Nephron (organoid): Measurements from ENCODE around the gene PKN3.

Experiments
- H3K27ac Mint-ChIP-seq, 3 experiments: 2 replicates each; pipeline ENCODE4 v1.8.0; 2020; ENCODE audit warnings: mixed read lengths in 3 of 3, mild to moderate bottlenecking in 2 of 3, moderate library complexity in 1 of 3
- H3K27me3 Mint-ChIP-seq: 2 replicates; pipeline ENCODE4 v1.8.0; 2021; ENCODE audit warnings: low read depth, mild to moderate bottlenecking, moderate library complexity, mixed read lengths
- H3K36me3 Mint-ChIP-seq: 2 replicates; pipeline ENCODE4 v1.8.0; 2020; ENCODE audit warnings: low read depth, mixed read lengths
- H3K4me1 Mint-ChIP-seq: 2 replicates; pipeline ENCODE4 v1.8.0; 2020; ENCODE audit warnings: mixed read lengths
- H3K4me3 Mint-ChIP-seq, 3 experiments: 2 replicates each; pipeline ENCODE4 v1.8.0; 2020; ENCODE audit warnings: mild to moderate bottlenecking in 3 of 3, mixed read lengths in 3 of 3, moderate library complexity in 2 of 3
- H3K9me3 Mint-ChIP-seq: 2 replicates; pipeline ENCODE4 v1.8.0; 2020; ENCODE audit warnings: mixed read lengths
- CTCF ChIP-seq, 3 experiments: fragments of 200-600 bp; sonication (generic); IDR thresholded peaks; one replicate each; pipeline ENCODE4 v1.5.0; 2021; ENCODE audit warnings: antibody characterized with exemption in 3 of 3; ENCODE audit not compliant: unreplicated experiment in 3 of 3

Gene PKN3

DNA sequence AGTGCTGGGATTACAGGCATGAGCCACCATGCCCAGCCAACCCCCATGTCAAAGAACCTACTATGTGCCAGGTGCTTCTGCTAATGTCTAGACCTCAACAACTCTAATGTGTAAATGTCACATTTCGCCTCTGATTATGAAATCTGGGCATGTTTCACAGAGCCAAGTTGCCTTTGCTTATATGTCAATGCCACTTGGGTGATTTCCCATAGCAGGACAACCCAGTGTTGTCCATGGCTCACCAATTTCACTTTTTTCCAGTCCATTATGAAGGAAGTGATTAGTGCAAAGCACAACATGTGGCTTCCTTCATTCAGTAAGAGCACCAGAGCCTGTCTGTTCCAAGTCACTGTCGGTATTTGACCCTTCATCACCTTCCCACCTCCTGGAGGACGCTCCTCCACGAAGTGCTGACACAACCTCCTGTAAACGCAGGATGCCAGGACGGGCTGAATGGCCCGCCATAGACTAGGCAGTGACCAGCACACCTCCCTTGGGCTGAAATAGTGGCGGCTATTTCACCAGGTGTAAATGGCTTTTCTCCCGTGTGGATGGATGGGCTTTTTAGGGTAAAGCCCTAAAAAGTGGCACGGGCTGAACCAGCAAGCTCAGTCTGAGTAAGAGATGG, 962 bp upstream of the PKN3 start:
- peaks cover 11% of the 10 kb centered on the region for H3K36me3 Mint-ChIP-seq
- peak overlapping the region in 2 of 3 experiments; percentile 54 to 57 for H3K27ac Mint-ChIP-seq

GRCh38 chr9:128702949-128703615, 779 bp downstream of the PKN3 start:
- Mint-ChIP-seq H3K4me3 (peak overlapping the region; percentile 77 to 83 (median 81)), H3K27ac (no peak overlapping the region), H3K9me3 (no peaks in the 10 kb centered on the region), H3K27me3 (no peaks in the 10 kb centered on the region), H3K4me1 (peaks cover 5% of the 10 kb centered on the region), H3K36me3 (no peaks in the 10 kb centered on the region)
- no peak for TF ChIP-seq CTCF (IDR thresholded peaks at IDR 0.05; ENCODE audit: unreplicated experiment in 3 of 3)

More for the DNA sequence above, 962 bp upstream of the PKN3 start:
- Mint-ChIP-seq H3K4me3 (peak overlapping the region; percentile 68 to 83 (median 71)), H3K27me3 (no peaks in the 10 kb centered on the region), H3K4me1 (peaks cover 5% of the 10 kb centered on the region), H3K9me3 (no peaks in the 10 kb centered on the region)
- no peak for TF ChIP-seq CTCF (IDR thresholded peaks at IDR 0.05; ENCODE audit: unreplicated experiment in 3 of 3)

DNA sequence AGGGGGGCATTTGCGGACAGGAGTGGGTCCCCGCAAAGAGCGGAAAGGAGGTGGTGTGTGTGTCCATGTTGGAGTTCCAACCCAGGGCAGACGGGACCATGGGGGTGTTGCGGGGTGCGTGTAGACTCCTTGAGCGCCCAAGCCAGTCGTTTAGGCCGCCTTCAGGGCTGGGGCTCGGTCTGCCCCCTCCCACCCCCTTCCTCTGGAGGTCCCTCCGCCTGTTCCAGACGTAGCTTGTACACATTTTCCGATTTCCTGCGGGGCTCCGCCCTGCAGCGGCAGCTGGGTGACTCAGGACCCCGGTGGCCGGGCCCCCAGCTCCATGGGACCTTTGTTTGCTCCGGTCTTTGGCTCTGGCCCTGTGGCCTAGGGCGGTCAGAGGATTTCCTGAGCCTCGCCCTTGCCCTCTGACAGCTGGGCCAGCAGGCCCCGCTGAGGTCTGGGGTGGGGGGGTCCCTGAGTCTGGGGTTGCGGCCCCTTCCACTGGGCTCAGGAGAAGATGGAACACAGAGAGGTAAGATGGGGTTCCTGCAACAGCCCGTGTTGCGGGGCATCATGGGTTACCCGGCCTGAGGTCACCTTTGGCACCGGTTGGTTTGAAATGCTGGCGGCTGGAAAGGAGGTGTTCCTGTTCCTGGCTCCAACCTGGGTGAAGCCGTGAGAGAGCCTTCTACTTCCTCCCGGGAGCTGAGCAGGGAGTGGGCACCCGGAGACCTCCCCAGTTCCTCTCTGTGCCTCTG, 1.5 kb downstream of the PKN3 start:
- no peak for TF ChIP-seq CTCF (IDR thresholded peaks at IDR 0.05; ENCODE audit: unreplicated experiment in 3 of 3)
- no peaks in the 10 kb centered on the region for H3K27me3 Mint-ChIP-seq
- no peaks in the 10 kb centered on the region for H3K9me3 Mint-ChIP-seq
- H3K36me3 Mint-ChIP-seq: no peaks in the 10 kb centered on the region
- no peak overlapping the region for H3K27ac Mint-ChIP-seq
- peak overlapping the region; percentile 77 to 83 (median 81) for H3K4me3 Mint-ChIP-seq
- H3K4me1 Mint-ChIP-seq: peaks cover 5% of the 10 kb centered on the region

DNA sequence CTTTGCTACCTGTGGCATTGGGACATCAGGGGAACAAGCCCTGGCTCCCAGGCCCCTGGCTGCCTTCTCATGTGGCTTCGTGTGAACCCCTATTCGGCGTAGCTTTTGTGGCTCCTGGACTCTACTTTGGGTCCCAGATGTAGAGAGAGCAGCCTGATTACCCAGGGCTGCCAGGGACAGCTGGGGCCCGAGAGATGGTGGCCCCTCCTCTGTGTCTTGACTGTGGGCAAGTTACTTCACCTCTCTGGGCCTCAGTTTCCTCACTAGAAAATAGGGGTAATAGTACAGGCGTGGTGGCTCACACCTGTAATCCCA, 2.0 kb downstream of the PKN3 start:
- no peak for TF ChIP-seq CTCF (IDR thresholded peaks at IDR 0.05; ENCODE audit: unreplicated experiment in 3 of 3)
- H3K36me3 Mint-ChIP-seq: no peaks in the 10 kb centered on the region
- peaks cover 5% of the 10 kb centered on the region for H3K4me1 Mint-ChIP-seq
- H3K27ac Mint-ChIP-seq: no peak overlapping the region
- H3K27me3 Mint-ChIP-seq: no peaks in the 10 kb centered on the region
- peak overlapping the region; percentile 60 to 69 (median 67) for H3K4me3 Mint-ChIP-seq
- H3K9me3 Mint-ChIP-seq: no peaks in the 10 kb centered on the region

DNA sequence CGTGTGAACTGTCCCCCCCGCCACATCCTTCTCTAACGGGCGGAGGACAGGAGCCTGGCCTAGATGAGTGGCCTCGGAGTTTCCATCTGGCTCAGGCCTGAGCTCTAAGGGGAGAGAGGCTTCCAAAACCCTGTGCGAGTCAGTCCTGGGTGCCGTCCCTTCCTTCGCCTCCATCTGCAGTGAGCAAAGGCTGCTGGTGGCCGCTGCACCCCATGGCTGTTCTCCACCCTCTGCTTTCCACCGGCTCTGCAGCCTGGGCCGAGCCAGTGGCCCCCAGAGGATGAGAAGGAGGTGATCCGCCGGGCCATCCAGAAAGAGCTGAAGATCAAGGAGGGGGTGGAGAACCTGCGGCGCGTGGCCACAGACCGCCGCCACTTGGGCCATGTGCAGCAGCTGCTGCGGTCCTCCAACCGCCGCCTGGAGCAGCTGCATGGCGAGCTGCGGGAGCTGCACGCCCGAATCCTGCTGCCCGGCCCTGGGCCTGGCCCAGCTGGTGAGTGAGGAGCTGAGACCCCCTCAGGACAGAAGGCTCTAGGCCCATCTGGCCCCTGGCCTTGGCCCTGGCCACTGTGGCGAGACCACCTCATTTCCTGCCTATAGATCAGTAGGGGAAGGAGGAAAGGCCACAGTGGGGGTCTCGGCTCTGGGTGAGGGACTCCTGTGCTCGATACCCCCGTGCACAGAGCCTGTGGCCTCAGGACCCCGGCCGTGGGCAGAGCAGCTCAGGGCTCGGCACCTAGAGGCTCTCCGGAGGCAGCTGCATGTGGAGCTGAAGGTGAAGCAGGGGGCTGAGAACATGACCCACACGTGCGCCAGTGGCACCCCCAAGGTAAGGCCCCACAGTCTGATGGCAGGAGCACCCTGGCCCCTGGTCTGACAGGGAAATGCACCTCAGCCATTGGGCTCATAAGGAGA, 3.0 kb downstream of the PKN3 start:
- Mint-ChIP-seq H3K4me1 (peaks cover 5% of the 10 kb centered on the region), H3K4me3 (peak overlapping the region in 1 of 3 experiments; percentile 16), H3K9me3 (no peaks in the 10 kb centered on the region), H3K27me3 (no peaks in the 10 kb centered on the region), H3K27ac (no peak overlapping the region), H3K36me3 (peaks cover 4% of the 10 kb centered on the region)
- TF ChIP-seq CTCF (IDR thresholded peaks at IDR 0.05; ENCODE audit: unreplicated experiment in 3 of 3): no peak
